MV-4-11 (cell line): ENCODE results near the gene GAPVD1.
"Not testable (repeated sequence)": the region's sequence is repeated elsewhere in the genome, so short reads cannot be mapped to it uniquely, and the experiment has no call there.

ENCODE experiments used
- DNase-seq: peaks from one replicate; lab custom pipeline; 2025; lab: John Stamatoyannopoulos, UW

Gene GAPVD1

DNA sequence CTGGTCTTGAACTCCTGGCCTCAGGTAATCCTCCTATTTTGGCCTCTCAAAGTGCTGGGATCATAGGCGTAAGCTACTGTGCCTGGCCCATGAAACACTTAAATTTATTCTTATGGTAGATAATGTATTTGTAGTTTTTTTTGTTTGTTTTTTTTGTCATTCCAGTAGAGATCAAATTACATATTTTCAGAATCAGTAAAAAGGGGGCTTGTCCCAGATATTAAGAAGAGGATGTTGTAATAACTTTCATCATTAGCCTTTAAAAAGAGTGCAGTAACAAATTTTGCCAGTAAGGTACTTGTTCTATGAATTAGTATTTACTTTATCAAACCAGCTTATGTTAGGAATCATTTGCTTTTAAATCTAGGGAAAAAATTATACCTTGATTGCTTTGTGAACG, 42.6 kb downstream of the GAPVD1 start:
- no peak for DNase-seq

DNA sequence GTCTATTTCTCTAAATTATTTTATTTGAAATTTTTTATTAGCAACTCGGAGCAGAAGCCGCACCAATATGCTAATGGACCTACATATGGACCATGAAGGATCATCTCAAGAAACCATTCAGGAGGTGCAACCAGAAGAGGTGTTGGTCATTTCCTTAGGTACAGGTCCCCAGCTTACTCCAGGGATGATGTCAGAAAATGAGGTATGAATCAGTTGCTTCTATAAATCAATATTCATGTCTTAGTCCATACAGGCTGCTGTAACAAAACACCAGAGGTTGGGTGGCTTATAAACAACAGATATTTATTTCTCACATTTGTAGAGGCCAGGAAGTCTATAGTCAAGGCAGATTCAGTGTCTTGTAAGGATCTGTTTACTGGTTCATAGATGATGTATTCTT, 50.8 kb downstream of the GAPVD1 start:
- no peak for DNase-seq

DNA sequence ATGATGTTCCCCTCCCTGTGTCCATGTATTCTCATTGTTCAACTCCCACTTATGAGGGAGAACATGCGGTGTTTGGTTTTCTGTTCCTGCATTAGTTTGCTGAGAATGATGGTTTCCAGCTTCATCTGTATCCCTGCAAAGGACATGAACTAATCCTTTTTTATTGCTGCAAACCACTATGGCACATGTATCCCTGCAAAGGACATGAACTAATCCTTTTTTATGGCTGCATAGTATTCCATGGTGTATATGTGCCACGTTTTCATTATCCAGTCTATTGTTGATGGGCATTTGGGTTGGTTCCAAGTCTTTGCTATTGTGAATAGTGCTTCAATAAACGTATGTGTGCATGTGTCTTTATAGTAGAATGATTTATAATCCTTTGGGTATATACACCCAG, 54.7 kb downstream of the GAPVD1 start:
- DNase-seq, result not testable (repeated sequence)

DNA sequence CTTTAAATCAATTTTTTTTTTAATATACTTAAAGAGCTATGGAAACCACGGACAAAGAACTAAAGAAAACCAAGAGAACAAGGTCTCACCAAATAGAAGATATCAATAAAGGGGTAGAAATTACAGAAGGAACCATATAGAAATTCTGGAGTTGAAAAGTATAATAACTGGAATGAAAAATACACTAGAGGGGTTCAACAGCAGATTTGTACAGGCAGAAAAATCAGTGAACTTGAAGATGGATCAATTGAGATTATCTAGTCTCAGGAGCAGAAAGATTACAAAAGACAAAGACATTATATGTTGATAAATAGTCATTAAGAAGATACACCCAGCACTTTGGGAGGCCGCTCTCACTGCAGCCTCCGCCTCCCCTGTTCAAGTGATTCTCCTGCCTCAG, 56.1 kb downstream of the GAPVD1 start:
- no peak for DNase-seq

DNA sequence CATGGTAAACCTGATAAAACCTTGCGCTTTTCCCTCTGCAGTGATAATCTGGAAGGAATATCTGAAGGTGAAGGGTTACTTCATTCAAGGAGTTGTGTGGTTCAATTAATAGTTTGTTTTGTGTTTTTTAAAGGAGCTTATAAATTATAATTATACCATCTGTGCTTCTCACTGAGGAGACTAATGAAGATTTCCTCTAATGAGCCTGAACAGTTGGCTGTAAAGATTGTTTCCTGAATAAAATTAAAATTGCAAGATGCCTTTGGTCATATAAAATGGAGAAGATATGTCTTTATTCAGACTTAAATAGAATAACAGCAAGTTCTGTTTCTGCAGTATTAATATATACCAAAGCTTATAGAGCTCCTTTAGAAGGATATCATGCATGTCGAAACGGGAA, 59.9 kb downstream of the GAPVD1 start:
- DNase-seq, result no peak

DNA sequence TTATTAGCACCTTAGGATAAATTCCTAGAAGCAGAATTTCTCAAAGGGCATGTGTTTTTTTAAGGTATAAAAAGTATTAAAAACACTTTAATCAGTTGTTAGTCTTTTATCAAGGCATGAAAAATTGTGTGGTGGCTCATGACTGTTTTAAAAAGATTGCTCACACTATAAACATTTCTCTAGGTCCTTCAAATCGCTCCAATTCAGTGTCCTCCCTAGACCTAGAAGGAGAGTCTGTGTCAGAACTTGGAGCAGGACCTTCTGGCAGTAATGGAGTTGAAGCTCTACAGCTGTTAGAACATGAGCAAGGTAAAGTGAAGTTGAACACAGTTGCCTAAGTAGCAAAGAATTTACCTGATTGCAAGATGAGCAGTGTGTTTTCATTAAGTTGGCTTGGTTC, 62.0 kb downstream of the GAPVD1 start:
- DNase-seq, result no peak

DNA sequence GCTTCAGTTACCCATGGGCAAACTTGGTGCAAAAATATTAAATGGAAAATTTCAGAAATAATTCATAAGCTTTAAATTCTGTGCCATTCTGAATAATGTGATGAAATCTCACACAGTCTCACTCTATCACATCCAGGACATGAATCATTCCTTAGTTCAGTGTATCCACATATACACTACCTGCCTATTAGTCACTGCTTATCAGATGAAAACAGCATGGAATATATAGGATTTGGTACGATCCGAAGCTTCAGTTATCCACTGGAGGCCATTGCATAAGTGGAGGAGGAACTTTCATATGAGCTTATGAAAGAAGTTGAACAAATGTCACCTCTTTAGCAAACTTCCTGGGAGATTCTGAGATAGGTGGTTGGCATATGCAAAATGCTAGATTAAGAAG, 64.2 kb downstream of the GAPVD1 start:
- DNase-seq, result no peak

DNA sequence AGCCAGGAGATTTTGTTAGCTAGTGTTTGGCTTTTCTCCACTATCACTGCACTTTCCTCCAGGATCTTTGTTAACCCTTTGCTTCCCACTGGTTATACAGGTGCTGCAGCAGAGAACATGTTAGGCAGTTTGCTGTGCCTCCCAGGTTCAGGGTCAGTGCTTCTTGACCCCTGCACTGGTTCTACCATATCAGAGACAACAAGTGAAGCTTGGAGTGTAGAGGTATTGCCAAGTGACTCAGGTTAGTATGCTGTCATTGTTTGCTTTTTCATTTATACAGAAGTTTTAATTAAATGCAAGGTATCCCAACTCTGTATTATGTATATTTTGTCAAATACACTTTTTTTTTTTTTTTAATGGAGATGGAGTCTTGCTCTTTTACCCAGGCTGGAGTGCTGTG, 68.4 kb downstream of the GAPVD1 start:
- DNase-seq, result no peak

DNA sequence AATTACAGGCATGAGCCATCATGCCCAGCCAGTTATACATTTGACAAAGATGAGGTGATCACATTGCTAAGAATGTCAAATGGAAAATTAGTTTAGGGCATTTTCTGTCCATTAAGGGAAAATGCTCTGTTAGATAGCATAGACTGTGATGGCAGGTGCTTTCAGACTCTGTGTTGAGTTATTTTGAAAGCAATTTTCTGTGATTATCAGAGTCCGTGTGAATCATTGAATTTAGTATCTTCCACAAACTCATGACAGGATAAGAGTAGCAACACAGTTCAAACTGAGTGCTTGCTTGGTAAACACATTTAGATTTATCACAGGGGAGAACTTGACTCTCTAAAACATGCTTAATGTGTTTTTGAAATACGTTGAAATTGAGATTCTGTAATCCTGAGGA, 69.0 kb downstream of the GAPVD1 start:
- DNase-seq, result no peak

DNA sequence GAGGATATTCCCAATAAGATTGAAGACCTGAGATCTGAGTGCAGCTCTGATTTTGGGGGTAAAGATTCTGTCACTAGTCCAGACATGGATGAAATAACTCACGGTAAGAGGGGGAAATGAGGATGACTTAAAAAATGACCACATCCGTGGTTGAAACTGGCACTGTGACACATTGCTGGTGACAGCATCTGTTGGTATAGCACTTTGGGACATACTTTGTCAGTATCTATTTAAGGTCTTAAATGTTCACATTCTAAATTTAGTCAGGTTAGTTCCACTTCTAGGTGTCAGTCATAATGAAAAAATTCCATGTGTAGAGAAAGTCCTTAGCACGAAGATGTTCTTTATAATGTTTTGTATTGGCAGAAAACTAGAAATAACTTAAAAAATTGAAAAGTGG, 70.9 kb downstream of the GAPVD1 start:
- peak; percentile 92 for DNase-seq

DNA sequence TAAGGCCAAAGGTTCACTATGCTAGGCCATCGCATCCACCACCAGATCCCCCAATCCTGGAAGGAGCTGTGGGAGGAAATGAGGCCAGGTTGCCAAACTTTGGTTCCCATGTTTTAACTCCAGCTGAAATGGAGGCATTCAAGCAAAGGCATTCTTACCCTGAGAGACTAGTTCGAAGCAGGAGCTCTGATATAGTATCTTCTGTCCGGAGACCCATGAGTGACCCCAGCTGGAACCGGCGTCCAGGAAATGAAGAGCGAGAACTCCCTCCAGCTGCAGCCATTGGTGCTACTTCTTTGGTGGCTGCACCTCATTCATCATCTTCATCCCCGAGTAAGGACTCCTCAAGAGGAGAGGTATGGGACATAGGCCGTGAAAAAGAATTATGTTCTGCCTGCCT, 75.6 kb downstream of the GAPVD1 start:
- no peak for DNase-seq

DNA sequence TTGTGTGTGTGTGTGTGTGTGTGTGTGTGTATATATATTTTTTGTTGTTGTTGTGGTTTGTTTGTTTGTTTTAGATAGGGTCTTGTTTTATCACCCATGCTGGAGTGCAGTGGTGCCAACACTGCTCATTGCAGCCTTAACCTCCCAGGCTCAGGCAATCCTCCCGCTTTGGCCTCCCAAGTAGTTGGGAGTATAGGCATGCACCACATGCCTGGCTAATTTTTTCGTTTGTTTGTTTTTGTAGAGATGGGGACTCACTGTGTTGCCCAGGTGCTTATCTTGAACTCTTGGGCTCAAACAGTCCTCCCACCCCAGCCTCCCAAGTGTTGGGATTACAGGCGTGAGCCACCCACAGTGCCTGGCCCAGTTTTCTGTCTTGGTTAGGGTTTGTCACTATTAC, 77.3 kb downstream of the GAPVD1 start:
- DNase-seq, result no peak

DNA sequence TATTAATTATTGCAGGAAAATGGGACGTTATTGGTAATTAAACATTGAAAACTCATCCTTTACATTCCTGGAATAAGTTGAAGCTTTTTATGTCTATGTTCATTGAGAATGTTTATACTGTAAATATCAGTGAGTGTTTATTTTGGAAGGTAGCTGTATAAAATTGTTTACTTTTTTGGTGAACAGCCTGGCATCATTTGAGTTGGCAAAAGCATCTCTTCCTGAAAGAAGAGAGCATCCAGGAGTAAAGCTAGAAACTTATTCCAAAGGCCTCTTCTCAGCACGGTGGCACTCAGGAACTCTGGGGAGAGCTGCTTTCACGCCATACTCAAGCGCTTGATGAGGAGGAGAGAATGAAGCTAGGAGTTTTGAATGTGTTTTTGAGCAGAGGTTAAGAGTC, 79.9 kb downstream of the GAPVD1 start:
- no peak for DNase-seq

DNA sequence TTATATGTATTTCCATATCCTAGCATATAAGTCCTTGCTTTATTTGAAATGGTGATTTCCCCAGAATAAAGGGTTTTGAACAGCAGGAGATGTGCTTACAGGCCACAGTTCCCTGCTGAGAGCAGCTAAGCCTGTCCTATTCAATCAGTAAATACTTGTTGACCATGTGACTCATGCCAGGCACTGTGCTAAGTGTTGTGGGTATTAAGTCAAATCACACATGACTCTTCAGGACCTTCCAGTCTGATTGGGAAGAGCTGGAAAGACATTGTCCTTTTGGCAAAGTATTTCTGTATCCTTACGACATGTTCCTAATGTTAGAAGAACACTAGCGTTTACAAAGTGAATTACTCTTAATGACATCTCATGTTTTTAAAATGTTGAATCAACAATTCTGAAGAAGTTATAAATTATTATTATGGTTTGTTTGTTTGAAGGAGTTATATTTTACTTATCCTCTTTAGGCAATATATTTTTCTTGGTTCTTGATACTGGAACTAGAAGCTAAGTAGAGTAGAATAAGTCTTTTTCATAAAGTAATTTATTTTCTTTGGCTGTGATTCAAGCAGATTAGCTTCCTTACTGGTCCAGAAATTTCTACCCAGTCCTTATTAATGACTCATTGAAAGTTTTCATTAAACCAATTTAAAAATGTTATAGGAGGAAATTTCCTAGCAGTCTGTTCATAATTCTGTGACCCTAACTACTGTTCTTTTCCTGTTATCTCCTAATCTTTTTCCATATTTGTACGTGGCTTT, 82.1 kb downstream of the GAPVD1 start:
- no peak for DNase-seq

DNA sequence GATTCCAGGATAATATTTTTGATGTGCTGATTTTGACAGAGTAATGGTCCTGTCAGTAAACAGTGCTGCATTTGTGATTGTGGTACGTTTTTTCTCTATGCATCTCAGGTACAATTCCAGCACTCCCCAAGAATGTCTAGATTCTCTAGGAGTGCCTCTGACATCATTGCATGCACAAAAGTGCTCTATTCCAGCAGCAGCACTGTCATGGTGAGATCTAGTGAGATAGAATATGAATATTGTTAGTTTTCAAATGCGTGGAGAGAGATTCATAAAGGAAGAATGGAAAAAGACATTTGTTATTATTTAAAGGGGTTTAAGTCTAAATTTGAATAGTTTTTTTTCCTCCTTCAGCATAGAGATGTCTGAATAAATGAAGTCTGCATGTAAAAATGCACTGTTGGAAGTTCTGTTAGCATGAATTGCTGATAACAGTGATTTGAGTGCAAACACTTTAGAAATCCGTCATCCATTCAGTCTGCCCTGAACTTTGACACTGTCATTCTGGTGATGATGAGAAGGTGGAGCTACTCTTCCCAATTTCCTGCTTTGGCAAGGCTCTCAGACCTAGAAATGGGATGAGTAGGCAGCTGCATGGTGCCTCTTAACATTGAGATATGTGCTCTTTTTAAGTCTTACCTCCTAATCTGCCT, 84.6 kb downstream of the GAPVD1 start:
- DNase-seq, result no peak

DNA sequence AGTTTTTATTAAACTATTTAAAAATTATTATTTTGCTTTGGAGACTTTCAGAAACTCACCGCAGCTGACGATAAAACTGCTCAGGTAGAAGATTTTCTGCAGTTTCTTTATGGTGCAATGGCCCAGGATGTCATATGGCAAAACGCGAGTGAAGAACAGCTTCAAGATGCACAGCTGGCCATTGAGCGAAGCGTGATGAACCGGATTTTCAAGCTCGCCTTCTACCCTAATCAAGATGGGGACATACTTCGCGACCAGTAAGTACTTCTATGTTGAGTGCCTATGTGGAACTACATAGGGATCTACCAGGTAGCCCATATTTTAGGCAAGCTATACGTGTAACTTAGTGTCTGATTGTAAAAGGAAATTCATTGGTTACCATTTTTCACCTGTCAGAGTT, 94.0 kb downstream of the GAPVD1 start:
- DNase-seq, result no peak

DNA sequence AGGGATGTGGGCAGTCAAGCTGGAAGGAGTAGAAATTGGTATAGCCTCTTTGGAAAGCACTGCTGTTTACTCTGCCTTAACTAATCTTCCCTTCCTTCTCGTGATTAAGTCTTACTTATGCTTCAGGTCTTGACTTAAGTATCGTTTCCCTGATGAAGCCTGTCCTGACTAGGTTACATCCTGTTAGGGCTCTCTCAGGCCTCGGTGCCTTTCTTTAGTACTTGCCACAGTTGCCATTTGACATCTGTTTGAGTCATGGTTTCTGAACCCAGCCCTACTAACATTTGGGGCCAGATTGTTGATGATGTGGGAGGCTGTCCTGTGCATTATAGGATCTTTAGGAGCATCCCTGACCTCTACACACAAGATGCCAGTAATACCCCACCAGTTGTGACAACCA, 94.4 kb downstream of the GAPVD1 start:
- no peak for DNase-seq

DNA sequence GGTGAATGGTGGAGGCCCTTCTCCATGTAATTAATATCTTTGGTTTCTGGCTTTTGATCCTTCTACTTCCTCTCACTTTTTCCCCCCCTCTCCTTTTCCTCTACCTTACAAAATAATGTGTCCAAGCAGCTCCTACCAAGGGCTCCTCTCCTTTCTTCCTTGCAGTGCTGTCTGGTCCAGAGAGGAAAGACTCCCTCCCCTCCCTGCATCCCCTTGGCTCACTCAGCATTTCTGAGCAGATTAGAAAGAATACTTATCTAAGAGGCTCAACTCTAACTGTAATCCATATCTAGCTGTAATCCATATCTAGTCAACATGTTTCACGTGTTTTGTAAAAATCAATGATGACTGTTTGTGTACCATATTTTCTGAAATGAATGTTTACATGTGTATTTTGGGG, 97.4 kb downstream of the GAPVD1 start:
- DNase-seq, result no peak

DNA sequence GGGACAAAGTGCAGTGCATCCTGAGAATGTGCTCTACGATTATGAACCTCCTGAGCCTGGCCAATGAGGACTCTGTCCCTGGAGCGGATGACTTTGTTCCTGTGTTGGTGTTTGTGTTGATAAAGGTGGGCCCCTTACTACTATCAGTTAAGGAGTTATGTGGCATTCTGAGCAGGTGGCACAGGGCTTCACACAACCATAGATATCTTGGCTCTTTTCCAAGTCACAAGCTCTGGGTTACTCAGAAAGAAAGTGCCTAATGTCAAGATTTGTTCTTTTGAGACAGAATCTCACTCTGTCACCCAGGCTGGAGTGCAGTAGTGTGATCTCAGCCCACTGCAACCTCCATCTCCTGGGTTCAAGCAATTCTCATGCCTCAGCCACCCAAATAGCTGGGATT, 99.0 kb downstream of the GAPVD1 start:
- DNase-seq, result no peak

DNA sequence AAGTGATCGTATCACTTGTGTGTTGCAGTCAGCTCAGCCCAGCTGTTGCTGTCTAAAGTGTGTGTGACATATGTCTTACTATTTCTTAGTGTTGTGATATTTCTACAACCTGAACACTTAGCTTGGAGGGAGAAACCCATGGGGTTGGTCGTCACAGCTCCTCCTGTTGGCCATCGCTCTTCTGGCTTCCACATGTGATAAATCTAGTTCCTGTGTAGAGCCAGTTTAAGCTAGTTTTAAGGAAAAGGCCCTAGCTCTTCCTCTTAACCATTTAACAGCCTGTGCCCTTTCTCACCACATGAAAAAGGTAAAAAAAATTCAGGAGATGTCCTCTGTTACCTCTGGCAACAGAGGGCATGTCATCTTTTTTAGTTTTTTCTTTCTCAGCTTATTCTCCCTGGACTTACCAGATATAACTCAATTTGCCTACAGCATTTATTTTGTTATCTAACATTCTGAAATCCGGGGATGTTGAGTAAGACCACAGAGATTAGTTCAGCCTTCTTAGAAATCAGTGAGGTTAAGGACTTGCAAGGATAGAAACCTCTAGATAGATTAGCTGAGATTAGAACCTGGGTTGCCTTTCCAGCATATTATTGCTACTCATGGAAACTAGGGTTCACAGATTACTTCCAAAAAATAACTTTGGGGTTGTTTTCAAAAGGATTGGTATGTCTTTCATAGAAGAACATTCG, 100.4 kb downstream of the GAPVD1 start:
- peak; percentile 69 for DNase-seq

DNA sequence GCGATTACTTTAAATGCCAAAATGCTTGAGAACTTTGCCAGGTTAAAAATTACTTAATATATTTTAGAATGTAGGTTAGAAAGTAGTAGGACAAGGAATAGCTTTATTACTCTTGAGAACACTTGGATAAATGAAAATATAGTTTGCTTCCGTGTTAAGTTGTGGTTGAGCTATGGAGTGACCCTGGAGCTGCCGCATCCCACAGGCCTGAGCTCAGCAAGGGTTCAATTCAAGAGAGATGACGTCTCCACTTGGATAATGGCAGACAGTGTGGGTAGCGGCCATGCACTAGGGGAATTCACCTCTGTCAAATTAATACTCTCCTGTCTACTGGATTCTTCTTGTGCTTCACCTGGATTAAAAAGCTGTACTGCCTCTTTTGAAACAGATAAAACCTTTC, 105.0 kb downstream of the GAPVD1 start:
- no peak for DNase-seq

DNA sequence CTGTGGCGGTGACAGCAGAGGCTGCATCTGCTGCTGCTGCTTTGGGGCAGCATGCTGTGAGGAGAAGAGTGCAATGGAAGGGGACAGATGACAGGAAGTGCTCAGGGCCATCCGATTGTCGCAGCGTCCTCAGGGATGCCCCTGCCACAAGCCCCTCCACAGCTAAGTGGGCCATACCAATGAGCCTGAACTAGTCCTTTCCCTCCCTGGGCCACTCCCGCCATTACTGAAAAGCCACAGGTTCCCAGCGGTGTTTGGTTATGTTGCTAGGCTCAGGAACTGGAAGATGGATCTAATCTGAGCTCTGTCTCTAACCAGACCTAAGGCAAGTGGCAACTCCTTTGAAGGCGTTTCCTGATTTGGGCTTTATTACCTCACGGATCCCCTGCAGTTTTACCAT, 109.2 kb downstream of the GAPVD1 start:
- peak; percentile 32 for DNase-seq

DNA sequence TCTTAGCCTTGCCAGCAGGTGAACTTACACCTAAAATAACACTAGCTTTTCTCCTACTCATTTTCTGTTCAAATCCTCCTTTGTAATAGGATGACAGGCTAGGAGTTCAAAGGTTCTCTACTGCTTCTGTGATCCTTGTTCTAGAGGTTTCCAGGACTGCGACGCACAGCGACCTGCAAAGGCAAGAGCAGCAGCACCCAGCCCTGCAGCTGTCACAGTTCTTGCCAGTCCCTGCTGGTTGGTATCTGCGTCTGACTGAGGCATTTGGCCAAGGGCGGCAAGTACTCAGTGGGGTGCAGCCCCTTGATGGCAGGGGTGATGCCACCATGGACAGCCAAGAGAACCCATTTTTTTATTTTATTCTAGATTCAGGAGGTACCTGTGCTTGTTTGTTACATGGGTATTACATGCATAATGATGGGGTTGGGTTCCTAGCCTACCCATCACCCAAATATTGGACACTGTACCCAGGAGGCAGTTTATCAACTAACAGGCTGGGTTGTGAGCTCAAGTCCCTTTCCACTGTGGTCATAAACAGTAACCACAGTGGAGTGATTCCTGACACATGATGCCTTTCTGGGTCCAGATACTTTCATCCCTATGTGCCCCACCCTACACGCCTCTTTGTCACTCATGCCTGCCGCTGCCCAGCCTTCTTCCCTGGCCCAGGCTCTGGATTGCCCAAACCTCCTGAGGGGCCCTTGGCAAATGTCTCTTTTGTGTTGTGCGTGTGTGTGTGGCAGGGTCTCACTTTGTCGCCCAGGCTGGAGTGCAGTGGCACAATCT, 111.0 kb downstream of the GAPVD1 start:
- no peak for DNase-seq
